Measurements from ENCODE around the gene NUFIP2. TPM values are rescaled to one million over a fixed set of nuclear protein-coding genes. Genes with fewer than 3 reads are reported as not detected.

NUFIP2 gene
- total RNA-seq, 1 donor from 2014 or later = 61.8 TPM

DNA sequence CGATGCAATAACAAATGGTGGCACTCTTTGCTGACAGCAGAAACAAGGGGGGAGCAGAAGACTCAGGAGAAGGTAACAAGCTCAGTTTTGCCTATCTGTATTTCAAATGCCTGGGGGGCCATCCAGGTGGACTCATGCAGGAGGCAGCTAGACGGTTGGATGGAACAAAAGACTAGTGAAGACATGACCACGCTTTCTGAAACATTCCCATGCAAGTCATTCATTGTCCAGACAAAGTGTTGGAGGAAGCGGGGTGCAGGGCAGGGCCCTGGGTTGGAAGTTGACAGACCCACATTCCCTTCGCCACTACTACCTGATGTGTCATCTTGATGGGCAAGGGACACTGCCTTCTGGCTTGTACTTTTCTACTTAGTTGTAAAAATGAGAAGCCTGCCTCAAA, 77.1 kb downstream of the NUFIP2 start:
- intact Hi-C loops (cut with micrococcal nuclease) = no loop called here
- POLR2A ChIA-PET = no interaction called here
- H3K9me3 Mint-ChIP-seq = no peaks in the 10 kb centered on the region
- DNase-seq (no peak), ATAC-seq (ENCODE audit: low read depth) (no peak)
- H3K36me3 Mint-ChIP-seq (ENCODE audit: low read depth) = no peaks in the 10 kb centered on the region
- no peak overlapping the region for H3K4me3 Mint-ChIP-seq
- TF ChIP-seq, protein P1, sequence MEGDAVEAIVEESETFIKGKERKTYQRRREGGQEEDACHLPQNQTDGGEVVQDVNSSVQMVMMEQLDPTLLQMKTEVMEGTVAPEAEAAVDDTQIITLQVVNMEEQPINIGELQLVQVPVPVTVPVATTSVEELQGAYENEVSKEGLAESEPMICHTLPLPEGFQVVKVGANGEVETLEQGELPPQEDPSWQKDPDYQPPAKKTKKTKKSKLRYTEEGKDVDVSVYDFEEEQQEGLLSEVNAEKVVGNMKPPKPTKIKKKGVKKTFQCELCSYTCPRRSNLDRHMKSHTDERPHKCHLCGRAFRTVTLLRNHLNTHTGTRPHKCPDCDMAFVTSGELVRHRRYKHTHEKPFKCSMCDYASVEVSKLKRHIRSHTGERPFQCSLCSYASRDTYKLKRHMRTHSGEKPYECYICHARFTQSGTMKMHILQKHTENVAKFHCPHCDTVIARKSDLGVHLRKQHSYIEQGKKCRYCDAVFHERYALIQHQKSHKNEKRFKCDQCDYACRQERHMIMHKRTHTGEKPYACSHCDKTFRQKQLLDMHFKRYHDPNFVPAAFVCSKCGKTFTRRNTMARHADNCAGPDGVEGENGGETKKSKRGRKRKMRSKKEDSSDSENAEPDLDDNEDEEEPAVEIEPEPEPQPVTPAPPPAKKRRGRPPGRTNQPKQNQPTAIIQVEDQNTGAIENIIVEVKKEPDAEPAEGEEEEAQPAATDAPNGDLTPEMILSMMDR (IDR thresholded peaks at IDR 0.05) = no peak
- no peak overlapping the region for H3K27ac Mint-ChIP-seq
- H3K27me3 Mint-ChIP-seq = peaks cover 2% of the 10 kb centered on the region
- H3K4me1 Mint-ChIP-seq = peaks cover 8% of the 10 kb centered on the region
- CTCF ChIA-PET = interaction anchor here (4.7 to 7.0 kb wide), 2 partner anchors 70 to 93 kb away, joined by 44 to 194 read pairs; no protein-coding TSS in a partner anchor

GRCh38 chr17:29216181-29216580, 77.8 kb downstream of the NUFIP2 start:
- no peak overlapping the region for H3K4me3 Mint-ChIP-seq
- POLR2A ChIA-PET = no interaction called here
- H3K27ac Mint-ChIP-seq = no peak overlapping the region
- peaks cover 8% of the 10 kb centered on the region for H3K4me1 Mint-ChIP-seq
- intact Hi-C loops (cut with micrococcal nuclease) = no loop called here
- CTCF ChIA-PET = interaction anchor here (4.7 to 7.0 kb wide), 2 partner anchors 69 to 92 kb away, joined by 44 to 194 read pairs; no protein-coding TSS in a partner anchor
- no peak for ATAC-seq (ENCODE audit: low read depth)
- no peaks in the 10 kb centered on the region for H3K36me3 Mint-ChIP-seq (ENCODE audit: low read depth)
- TF ChIP-seq, protein P1 (IDR thresholded peaks at IDR 0.05) = no peak
- no peak for DNase-seq
- H3K9me3 Mint-ChIP-seq = no peaks in the 10 kb centered on the region
- H3K27me3 Mint-ChIP-seq = peaks cover 2% of the 10 kb centered on the region

GRCh38 chr17:29215717-29216116, 78.2 kb downstream of the NUFIP2 start:
- ChIA-PET CTCF (interaction anchor here (4.7 to 7.0 kb wide), 2 partner anchors 69 to 92 kb away, joined by 44 to 194 read pairs; no protein-coding TSS in a partner anchor), POLR2A (no interaction called here)
- Mint-ChIP-seq H3K9me3 (no peaks in the 10 kb centered on the region), H3K4me1 (peaks cover 8% of the 10 kb centered on the region), H3K27me3 (peaks cover 2% of the 10 kb centered on the region), H3K36me3 (ENCODE audit: low read depth) (no peaks in the 10 kb centered on the region), H3K4me3 (no peak overlapping the region), H3K27ac (no peak overlapping the region)
- ATAC-seq (ENCODE audit: low read depth) (no peak), DNase-seq (no peak)
- intact Hi-C loops (cut with micrococcal nuclease) = no loop called here
- TF ChIP-seq, protein P1 (IDR thresholded peaks at IDR 0.05) = no peak

- peaks cover 8% of the 10 kb centered on the region for H3K4me1 Mint-ChIP-seq
- intact Hi-C loops (cut with micrococcal nuclease) = no loop called here
These were observed 78.8 kb downstream of the NUFIP2 start for GRCh38 chr17:29215174-29215573.

More at GRCh38 chr17:29215174-29215573, 78.8 kb downstream of the NUFIP2 start:
- DNase-seq (no peak), ATAC-seq (ENCODE audit: low read depth) (no peak)
- TF ChIP-seq, protein P1 (IDR thresholded peaks at IDR 0.05) = no peak
- Mint-ChIP-seq H3K4me3 (no peak overlapping the region), H3K36me3 (ENCODE audit: low read depth) (no peaks in the 10 kb centered on the region), H3K27me3 (peaks cover 2% of the 10 kb centered on the region), H3K27ac (no peak overlapping the region), H3K9me3 (no peaks in the 10 kb centered on the region)
- ChIA-PET CTCF (interaction anchor here (7.0 kb wide), 1 partner anchor 68 kb away, joined by 194 read pairs; no protein-coding TSS in a partner anchor), POLR2A (no interaction called here)

Measured in activated B cell treated with CpG ODN at 0.5 μM for 24 hours (primary cell).